Dendritic cell treated with granulocyte-macrophage colony-stimulating factor and Interleukin-4, amounts not matched to agents 40 ng/mL and 50 ng/mL, for 4 days (primary cell): Measurements from ENCODE around the gene AKR1C2.
"Not testable (repeated sequence)": the region's sequence is repeated elsewhere in the genome, so short reads cannot be mapped to it uniquely, and the experiment has no call there.

Experiments used
- H3K27ac Mint-ChIP-seq: one replicate; pipeline ENCODE4 v1.8.0; 2022; ENCODE audit warnings: mild to moderate bottlenecking, mixed read lengths
- H3K27me3 Mint-ChIP-seq: one replicate; pipeline ENCODE4 v1.8.0; 2022; ENCODE audit warnings: mild to moderate bottlenecking, mixed read lengths
- H3K36me3 Mint-ChIP-seq: one replicate; pipeline ENCODE4 v1.8.0; 2022; ENCODE audit warnings: low read depth, mixed read lengths
- H3K4me1 Mint-ChIP-seq: one replicate; pipeline ENCODE4 v1.8.0; 2022; ENCODE audit warnings: low read depth, mixed read lengths
- H3K4me3 Mint-ChIP-seq: one replicate; pipeline ENCODE4 v1.8.0; 2022; ENCODE audit warnings: mild to moderate bottlenecking, moderate library complexity, mixed read lengths
- H3K9me3 Mint-ChIP-seq: one replicate; pipeline ENCODE4 v1.8.0; 2022; ENCODE audit warnings: mixed read lengths
- intact Hi-C: fragments of 100-400 bp; cut with micrococcal nuclease; formaldehyde crosslinking; loops from one replicate; pipeline ENCODE4 v1.15.0; 2022

AKR1C2 gene

DNA sequence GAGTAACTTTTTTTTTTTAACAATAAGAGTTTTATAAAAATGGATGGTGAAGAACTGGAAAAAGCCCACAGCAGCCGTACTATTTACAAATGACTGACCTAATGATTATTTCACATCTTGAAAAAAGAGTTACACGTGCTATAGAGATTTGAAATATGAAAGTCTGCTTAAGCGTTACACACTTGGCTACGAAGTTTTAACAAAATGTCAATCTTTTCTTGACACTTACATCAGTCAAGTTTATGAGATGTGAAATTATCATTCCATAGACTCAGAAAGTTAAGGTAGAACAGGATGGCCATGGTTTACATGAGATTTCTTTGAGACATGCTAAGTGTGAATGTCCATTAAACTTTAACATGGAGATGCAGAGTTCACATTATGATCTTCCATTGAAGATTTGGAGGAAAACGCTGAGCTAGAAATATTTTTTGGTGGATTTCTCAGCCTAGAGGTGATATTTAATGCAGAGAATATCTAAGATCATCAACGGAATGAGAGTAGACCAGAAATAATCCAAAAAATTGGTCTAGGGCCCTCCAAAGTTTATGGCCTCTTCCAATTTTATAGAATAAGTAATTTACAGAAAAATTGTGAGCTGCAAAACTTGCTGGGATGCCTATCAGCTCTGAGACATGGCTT, 15.5 kb downstream of the AKR1C2 start:
- H3K36me3 Mint-ChIP-seq, H3K4me1 Mint-ChIP-seq, H3K27me3 Mint-ChIP-seq, H3K27ac Mint-ChIP-seq, intact Hi-C loops, H3K4me3 Mint-ChIP-seq, H3K9me3 Mint-ChIP-seq: not testable (repeated sequence)

DNA sequence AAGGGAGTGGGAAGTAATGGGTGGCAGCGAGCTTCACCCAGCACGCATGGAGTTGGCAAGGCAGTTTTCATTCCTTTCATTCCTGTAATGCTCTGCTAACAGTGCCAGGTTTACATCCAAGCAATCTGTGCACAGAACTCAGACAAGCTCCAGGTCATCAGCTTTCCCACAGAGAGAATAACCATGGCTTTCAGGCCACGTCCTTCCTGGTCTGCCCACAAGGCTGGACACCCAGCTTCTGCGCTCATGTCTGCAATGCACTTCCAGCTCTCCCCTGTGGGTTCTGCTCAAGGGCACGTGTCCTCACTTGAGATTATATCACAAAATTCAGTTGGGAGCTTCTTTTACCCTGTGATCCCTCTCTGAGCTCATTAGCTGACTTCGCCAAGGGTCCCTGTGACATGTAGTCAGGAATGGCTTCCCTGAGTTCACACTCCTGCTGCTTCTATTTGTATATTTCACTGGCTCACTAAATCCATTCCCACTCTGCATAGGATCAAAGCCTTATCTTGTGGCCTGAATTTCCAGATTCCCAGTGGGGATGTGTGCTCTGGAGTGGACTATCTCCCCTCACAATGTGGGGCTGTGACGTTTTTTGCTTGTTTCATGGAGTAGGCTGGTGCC, 18.6 kb downstream of the AKR1C2 start:
- intact Hi-C loops, result no loop called here
- H3K27ac Mint-ChIP-seq, result no peak overlapping the region
- no peaks in the 10 kb centered on the region for H3K27me3 Mint-ChIP-seq
- H3K4me1 Mint-ChIP-seq, result no peaks in the 10 kb centered on the region
- H3K36me3 Mint-ChIP-seq, result no peaks in the 10 kb centered on the region
- no peaks in the 10 kb centered on the region for H3K9me3 Mint-ChIP-seq
- no peak overlapping the region for H3K4me3 Mint-ChIP-seq

DNA sequence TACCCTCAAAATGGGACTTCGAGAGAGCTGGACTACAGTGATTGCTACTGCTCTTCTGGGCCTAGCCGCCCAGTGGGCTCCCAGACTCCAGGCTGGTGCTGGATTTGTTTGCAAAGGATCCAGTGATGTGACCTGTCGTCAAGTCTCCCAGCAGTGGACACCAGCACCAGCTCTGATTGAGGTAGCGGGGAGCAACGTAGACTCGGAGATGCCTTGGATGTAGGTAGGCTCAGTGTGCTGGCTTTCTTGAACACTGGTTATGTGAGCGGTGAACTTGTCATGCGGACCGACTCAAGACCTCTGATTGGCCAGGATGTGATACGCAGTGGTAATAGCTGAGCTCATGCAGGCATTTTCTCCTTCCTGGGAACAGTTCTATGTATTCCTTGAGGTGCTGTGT, 19.4 kb downstream of the AKR1C2 start:
- Mint-ChIP-seq H3K27ac (no peak overlapping the region), H3K27me3 (no peaks in the 10 kb centered on the region), H3K4me1 (no peaks in the 10 kb centered on the region), H3K4me3 (no peak overlapping the region), H3K36me3 (no peaks in the 10 kb centered on the region), H3K9me3 (no peaks in the 10 kb centered on the region)
- intact Hi-C loops, result no loop called here

DNA sequence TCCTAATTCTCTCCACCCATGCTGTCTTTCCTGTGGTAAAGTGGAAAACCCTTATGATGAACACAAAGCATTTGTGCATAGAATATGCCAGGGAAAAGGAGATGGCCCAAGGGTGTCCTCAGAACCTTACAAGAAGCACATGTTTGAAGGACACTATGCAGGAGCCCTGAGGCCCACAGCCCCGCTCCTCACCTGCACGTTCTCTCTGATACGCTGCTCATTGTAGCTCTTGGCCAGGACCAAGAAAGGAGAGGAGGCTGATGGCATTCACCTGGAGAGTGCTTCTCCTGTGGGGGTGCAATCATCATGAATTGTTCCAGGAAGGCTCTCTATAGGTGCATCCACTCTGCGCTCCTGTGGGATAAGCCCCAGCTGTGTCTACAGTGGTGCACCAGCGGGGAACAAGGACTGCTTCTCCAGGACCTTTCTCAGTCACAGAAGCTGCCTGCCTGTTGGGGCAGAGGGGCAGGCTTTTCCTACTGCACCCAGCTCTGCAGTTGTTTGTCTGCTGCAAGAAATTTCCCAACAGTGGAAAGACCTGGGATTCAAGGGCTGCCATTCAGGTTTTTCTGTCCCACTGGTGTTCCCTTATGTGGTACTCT, 19.9 kb downstream of the AKR1C2 start:
- Mint-ChIP-seq H3K27me3 (no peaks in the 10 kb centered on the region), H3K27ac (no peak overlapping the region), H3K4me1 (no peaks in the 10 kb centered on the region), H3K4me3 (no peak overlapping the region), H3K9me3 (no peaks in the 10 kb centered on the region), H3K36me3 (no peaks in the 10 kb centered on the region)
- intact Hi-C loops, result no loop called here

DNA sequence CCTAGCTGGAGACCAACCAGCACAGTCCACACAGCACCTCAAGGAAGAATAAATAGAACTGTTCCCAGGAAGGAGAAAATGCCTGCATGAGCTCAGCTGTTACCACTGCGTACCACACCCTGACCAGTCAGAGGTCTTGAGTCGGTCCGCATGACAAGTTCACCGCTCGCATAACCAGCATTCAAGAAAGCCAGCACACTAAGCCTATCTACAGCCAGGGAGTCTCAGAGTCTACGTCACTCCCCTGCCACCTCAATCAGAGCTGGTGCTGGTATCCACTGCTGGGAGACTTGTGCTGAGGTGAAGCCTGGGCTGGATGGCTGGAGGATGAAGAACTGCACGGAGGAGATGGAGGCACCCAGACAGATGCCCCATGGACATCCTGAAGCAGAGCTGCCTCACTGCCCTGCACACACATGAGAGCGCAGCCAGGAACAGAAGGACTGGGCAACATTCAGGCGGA, 20.9 kb downstream of the AKR1C2 start:
- Mint-ChIP-seq H3K27ac (no peak overlapping the region), H3K27me3 (no peaks in the 10 kb centered on the region), H3K4me1 (no peaks in the 10 kb centered on the region), H3K9me3 (no peaks in the 10 kb centered on the region), H3K4me3 (no peak overlapping the region), H3K36me3 (no peaks in the 10 kb centered on the region)
- intact Hi-C loops, result no loop called here

DNA sequence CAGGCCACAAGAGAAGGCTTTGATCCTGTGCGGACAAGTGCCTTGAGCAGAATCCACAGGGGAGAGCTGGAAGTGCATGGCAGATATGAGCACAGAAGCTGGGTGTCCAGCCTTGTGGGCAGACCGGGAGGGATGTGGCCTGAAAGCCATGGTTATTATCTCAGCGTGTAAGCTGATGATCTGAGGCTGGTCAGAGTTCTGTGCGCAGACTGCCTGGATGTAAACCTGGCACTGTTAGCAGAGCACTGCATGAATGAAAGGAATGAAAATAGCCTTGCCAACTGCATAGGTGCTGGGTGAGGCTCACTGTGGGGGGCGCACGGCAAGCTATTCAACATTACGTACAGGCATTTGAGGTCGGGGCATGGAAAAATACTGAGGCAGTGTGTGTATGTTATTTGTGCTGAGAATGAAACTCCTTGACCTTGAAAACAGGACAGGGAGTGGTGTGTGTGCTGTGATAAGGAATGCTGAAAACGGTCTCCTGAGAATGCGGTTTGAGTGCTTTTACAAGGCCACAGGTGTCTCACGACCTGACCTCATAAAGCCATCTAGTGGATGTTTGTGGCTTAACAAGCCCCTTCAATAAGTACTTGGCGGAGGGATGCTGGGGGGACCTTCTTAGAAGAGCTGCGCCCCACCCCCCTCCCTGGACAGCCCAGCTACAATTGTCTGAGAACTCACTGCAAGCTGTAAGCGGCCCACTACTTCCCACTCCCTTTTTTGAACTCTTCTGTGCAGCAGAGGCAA, 21.8 kb downstream of the AKR1C2 start:
- Mint-ChIP-seq H3K36me3 (no peaks in the 10 kb centered on the region), H3K4me1 (no peaks in the 10 kb centered on the region), H3K27me3 (no peaks in the 10 kb centered on the region), H3K4me3 (no peak overlapping the region), H3K27ac (no peak overlapping the region), H3K9me3 (no peaks in the 10 kb centered on the region)
- intact Hi-C loops, result no loop called here

DNA sequence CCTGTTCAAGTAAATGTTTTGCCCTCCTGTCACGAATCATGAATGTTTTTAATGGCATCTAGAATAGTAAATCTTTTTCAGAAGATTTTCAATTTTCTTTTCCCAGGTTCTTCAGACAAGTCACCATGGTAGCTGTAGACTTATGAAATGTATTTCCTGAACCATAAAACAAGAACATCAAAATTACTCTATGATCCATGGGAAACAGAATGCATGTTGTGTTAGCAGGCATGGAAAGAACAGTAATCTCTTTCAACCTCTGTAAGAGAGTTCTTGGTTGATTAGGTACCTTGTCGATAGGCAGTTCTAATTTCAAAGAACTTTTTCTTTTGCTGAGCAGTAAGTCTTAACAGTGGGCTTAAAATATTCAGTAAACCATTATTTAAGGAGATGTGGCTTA, 22.9 kb downstream of the AKR1C2 start:
- H3K4me1 Mint-ChIP-seq, result no peaks in the 10 kb centered on the region
- intact Hi-C loops, result no loop called here
- H3K4me3 Mint-ChIP-seq, result no peak overlapping the region
- H3K27ac Mint-ChIP-seq, result no peak overlapping the region
- H3K36me3 Mint-ChIP-seq, result no peaks in the 10 kb centered on the region
- no peaks in the 10 kb centered on the region for H3K9me3 Mint-ChIP-seq
- H3K27me3 Mint-ChIP-seq, result no peaks in the 10 kb centered on the region

DNA sequence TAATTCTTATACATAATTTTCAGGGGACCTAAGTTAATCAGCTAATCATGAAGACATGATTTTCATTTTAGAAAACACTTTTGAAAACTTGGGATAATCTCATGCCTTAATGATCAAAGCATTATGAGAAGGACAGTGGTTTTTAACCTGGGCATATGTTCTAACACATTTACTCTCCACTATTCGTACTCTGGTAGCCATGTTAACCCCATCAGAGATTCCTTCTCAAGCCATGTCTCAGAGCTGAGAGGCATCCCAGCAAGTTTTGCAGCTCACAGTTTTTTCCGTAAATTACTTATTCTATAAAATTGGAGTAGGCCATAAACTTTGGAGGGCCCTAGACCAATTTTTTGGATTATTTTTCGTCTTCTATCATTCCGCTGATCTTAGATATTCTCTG, 24.8 kb downstream of the AKR1C2 start:
- no peaks in the 10 kb centered on the region for H3K36me3 Mint-ChIP-seq
- intact Hi-C loops, result no loop called here
- no peak overlapping the region for H3K27ac Mint-ChIP-seq
- H3K4me3 Mint-ChIP-seq, result no peak overlapping the region
- no peaks in the 10 kb centered on the region for H3K9me3 Mint-ChIP-seq
- no peaks in the 10 kb centered on the region for H3K27me3 Mint-ChIP-seq
- H3K4me1 Mint-ChIP-seq, result no peaks in the 10 kb centered on the region

DNA sequence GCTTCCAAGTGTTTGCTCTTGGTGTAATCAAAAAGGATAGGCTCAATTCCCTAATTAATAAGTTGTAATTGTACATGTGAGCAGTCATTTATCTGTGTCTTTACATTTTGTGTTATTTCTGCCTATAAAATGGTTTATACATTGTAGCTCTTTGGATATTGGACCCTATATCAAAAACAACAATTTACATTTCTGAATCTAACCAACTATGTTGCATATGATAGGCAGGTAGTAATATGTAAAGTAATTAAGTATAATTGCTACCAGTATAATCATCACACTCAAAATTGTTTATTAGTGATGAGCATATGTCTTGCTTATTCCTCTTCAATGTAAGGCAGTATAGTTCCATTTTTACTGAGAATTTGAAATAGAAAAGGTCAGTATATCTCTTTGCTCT, 26.6 kb downstream of the AKR1C2 start:
- intact Hi-C loops, result no loop called here
- H3K27me3 Mint-ChIP-seq, result no peaks in the 10 kb centered on the region
- no peaks in the 10 kb centered on the region for H3K9me3 Mint-ChIP-seq
- H3K36me3 Mint-ChIP-seq, result no peaks in the 10 kb centered on the region
- H3K4me1 Mint-ChIP-seq, result no peaks in the 10 kb centered on the region
- no peak overlapping the region for H3K27ac Mint-ChIP-seq
- H3K4me3 Mint-ChIP-seq, result no peak overlapping the region

DNA sequence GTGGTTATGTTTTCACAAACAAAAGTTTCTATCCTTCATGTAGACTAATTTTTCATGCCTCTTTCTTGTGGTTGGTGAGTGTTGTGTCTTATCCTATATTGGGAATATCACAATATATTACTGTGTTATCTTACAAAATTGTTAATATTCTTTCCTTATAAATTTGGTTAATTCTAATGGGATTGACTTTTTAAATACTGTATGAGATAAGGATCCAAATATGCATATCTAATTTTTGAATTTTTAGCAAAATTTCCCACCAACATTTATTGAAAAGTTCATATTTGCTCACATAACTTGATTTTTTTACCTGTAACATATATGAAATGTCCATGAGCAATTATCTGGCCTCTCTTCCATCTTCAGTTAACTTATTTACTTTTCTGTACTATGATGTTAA, 29.3 kb downstream of the AKR1C2 start:
- H3K36me3 Mint-ChIP-seq, intact Hi-C loops, H3K27ac Mint-ChIP-seq, H3K27me3 Mint-ChIP-seq, H3K4me3 Mint-ChIP-seq, H3K9me3 Mint-ChIP-seq, H3K4me1 Mint-ChIP-seq: not testable (repeated sequence)

DNA sequence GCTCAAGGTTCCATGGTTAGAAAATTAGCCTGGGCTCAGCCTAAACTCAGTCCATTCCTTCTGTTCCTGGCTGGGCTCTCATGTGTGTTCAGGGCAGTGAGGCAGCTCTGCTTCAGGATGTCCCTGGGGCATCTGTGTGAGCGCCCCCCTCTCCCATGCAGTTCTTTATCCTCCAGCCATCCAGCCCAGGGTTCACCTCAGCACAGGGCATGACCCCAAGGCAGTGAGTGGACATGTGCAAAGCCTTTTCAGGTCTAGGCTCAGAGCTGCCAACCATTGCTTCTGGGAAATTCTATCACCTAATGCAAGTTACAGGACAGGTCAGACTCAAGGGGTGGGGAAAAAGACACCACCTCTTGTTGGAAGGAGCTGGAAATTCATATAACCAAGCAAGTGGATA, 30.4 kb downstream of the AKR1C2 start:
- H3K27me3 Mint-ChIP-seq, H3K36me3 Mint-ChIP-seq, H3K4me3 Mint-ChIP-seq, H3K9me3 Mint-ChIP-seq, intact Hi-C loops, H3K4me1 Mint-ChIP-seq, H3K27ac Mint-ChIP-seq: not testable (repeated sequence)

DNA sequence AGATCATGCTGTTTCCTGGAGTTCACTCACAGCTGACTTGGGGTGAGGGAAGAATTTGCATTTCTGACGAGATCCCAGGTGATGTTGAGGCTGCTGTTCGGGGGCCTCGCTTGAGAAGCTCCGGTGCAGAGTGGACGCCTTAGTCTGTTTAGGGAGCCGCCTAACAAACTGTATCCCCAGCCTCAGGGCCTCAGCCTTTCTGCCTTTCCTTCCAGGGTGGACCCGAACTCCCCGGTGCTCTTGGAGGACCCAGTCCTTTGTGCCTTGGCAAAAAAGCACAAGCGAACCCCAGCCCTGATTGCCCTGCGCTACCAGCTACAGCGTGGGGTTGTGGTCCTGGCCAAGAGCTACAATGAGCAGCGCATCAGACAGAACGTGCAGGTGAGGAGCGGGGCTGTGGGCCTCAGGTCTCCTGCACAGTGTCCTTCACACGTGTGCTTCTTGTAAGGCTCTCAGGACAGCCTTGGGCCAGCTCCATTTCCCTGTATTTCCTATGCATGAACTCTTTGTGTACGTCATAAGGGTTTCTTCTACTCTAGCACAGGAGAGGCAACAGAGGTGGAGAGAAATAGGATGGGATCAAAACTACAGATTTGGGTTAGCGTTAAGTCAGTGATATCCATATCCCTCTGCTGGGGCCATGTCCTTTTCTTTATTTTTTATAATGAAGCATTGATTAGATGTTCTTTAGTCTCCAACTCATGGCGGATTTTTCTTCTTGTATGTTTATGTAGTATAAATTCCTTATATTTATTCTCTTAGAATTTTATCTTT, 31.1 kb downstream of the AKR1C2 start:
- H3K36me3 Mint-ChIP-seq, H3K9me3 Mint-ChIP-seq, H3K27me3 Mint-ChIP-seq, H3K4me1 Mint-ChIP-seq, intact Hi-C loops, H3K27ac Mint-ChIP-seq, H3K4me3 Mint-ChIP-seq: not testable (repeated sequence)

DNA sequence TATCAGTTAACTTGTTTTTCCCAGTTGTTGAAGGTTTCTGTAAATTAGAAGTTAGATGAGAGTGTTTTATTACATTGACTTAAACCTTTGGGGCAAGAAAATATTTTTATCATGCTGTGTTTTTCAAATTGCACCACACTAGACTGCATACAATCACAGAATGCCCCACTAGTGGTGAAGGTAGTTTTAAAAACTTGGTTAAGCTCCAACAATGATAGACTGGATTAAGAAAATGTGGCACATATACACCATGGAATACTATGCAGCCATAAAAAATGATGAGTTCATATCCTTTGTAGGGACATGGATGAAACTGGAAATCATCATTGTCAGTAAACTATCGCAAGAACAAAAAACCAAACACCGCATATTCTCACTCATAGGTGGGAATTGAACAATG, 33.3 kb downstream of the AKR1C2 start:
- H3K27ac Mint-ChIP-seq, intact Hi-C loops, H3K27me3 Mint-ChIP-seq, H3K4me1 Mint-ChIP-seq, H3K4me3 Mint-ChIP-seq, H3K36me3 Mint-ChIP-seq, H3K9me3 Mint-ChIP-seq: not testable (repeated sequence)

DNA sequence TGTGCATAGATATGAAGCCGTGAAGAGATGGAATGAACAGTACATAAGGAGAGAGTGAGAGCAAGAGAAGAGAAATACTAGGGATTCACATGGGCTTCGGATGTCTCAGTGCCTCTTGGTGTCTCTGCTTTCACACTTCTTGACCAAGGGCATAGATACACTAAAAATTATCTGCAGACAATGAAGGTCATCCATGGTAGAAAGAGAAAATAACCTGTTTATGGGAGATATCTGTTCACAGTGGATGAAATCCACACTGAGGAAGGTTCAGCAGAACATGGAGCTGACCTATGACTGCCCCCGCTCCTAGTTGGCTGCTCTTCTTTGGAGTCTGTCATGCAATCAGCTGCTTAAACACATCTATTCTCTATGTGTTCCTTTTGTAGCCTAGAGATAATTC, 34.4 kb downstream of the AKR1C2 start:
- intact Hi-C loops, H3K36me3 Mint-ChIP-seq: not testable (repeated sequence)

More for the DNA sequence above, 34.4 kb downstream of the AKR1C2 start:
- H3K9me3 Mint-ChIP-seq, H3K27me3 Mint-ChIP-seq, H3K4me1 Mint-ChIP-seq, H3K27ac Mint-ChIP-seq, H3K4me3 Mint-ChIP-seq: not testable (repeated sequence)
